HL-60/S4 (cell line): Measurements from ENCODE around the gene ZNF550.

Experiments
- in situ Hi-C: fragments of 300-500 bp; cut with MboI; formaldehyde crosslinking; loops from 2 replicates; pipeline ENCODE4 v1.14.3; 2022; ENCODE audit warnings: low sequenced_read_pairs

The ZNF550 gene

DNA sequence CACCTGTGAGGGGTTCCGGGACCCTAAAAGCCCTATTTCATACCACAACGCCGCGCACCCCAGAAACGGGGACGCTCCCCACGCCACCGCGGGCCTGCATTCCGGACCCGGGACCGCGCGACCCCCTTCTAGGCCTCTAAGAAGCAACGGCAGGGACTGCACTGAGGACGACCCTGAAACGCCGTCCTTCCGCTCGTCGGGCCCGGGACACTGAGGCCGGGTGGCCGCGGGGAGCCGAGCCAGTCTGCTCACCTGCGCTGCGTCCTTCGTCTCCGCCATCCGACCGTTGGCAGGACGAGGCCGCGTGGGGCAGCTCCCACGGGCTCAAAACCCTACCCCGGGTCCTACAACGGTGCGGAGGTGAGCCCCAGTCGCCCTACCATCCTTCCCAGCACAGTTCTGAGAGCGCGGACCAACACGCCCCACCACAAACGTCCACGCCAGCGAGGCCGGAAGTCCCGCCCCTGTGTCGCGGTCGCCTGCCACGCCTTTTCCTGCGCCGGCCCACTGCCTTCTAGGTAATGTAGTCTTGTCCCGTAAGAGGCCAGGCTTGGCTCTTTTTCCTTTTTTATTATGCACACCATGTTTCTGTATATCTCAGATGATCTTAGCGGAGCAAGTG lies at the start of gene ZNF550:
ZNF550 (minus strand) TSS at position 460 of the 622 bp plus-strand sequence; CDS start at position 279, 181 bp downstream.
- in situ Hi-C loops = no loop called here

DNA sequence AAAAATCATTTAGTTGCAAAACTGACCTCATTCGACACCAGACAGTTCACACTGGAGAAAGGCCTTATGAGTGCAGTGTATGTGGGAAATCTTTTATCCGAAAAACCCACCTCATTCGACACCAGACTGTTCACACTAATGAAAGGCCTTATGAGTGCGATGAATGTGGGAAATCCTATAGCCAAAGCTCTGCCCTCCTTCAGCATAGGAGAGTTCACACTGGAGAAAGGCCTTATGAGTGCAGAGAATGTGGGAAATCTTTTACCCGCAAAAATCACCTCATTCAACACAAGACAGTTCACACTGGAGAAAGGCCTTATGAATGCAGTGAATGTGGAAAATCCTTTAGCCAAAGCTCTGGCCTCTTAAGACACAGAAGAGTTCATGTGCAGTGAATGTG lies 47.3 kb upstream of the ZNF550 start:
- in situ Hi-C loops = no loop called here

DNA sequence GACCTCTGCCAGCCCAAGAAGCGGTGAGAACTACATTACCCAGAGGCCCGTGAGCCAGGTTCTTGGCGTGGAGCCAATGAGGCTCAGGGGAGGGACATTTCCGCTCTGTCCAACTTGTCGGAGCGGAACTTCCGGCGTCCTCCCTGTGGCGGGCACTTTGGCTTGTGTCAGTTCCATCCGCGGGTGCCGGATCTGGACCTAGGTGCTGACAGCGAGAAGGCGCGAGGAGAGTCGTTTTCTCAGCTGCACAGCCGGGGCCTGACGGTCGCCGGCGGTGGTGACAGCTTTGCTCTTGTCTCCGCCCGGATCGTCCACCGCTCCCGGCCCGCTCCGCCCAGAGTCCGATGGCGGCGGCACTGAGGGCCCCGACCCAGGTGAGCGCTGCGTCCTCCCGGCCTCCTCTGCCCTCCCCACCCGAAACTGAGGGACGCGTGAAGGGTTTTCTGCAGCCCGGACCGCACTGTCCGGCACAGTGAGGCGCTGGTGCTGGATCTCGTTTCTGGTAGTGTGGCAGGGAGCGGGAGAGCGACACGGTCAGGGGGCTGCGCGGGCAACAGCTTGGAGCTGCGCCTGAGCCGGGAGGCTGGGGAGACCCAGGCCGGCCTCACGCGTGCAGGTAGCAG lies 40.2 kb upstream of the ZNF550 start, which contains the start of gene ZNF530:
ZNF530 (plus strand) TSS at position 125 of the 623 bp plus-strand sequence. CDS start 4,461 bp downstream, outside the sequence.
- in situ Hi-C loops = no loop called here

DNA sequence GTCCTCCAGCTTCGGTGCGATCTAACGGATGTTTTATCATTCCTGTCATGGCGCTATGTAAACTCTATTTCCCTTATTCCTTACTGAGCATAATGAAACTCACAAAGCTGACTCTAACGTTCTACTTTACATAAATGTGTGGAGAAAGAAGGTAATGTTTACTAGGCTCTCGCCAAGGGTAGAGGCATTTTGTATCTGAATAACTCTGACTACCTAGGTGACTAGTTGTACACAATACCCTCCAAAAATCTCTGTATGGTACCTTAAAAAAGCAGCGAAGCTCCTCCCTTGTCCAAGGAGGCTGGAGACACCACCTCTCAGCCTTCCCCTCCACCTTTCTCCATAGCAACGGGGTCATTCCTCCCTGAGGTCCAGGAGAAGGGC lies 39.7 kb upstream of the ZNF550 start:
- in situ Hi-C loops = no loop called here

DNA sequence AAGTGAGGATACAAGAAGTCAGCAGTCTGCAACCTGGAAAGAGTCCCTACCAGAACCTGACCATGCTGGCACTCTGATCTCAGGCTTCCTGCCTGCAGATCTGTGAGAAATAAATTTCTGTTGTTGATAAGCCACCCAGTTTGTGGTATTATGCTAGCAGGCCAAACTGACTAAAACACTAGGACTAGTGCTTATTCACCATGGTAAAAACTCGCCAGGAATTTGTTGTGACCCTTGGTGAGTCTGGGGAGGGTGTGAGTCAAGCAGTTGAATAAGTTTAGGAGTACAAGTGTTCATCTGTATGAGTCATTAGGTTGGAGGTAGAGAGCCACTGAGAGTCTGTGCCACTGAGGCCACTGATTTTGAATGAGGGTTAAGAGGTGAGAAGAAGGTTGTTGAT lies 27.9 kb upstream of the ZNF550 start:
- in situ Hi-C loops = no loop called here

DNA sequence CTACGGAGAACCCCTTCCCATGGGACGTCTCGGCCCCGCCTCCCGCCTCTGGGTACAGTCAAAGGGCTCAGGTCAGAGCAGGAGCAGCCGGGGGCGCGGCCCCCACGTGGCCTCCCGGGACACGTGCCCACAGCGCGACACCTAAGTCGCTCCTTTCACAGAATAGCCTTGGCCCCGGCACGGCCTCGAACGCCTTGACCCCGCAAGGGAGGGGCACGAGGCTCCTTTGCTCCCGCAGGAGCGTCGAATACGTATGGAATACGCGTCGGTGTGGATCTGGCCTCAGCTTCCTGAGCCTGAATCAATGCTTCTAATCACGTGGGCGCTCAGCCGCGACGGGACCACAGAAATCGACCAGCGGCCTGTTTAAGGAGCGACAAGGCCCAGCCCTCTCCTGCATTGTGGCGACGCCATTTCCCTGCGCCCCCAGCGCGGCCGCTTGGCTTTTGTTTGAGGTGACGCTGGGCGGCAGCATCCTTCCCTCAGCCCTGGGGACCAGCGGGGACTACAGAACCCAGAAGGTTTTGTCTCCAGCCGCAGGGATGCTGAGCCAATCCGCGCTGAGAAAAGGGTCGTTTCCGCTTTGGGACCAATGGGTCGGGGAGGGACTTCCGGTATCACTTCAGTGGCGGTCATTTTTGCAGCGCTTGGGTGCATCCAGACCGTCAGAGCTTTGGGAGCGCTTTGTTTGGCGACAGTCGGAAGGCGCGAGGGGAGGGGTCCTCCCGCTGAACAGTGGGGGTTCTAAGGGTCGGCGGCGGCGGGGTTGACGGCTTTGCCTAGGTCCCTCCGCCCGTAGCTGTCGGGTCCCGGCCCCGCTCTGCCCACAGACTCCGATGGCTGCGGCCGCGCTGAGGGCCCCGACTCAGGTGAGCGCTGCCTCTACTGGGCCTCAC lies 24.1 kb upstream of the ZNF550 start, which contains the start of gene ZIK1:
ZIK1 (plus strand) TSS at position 625 of the 896 bp plus-strand sequence; CDS start at position 837, 212 bp downstream.
- in situ Hi-C loops = no loop called here

DNA sequence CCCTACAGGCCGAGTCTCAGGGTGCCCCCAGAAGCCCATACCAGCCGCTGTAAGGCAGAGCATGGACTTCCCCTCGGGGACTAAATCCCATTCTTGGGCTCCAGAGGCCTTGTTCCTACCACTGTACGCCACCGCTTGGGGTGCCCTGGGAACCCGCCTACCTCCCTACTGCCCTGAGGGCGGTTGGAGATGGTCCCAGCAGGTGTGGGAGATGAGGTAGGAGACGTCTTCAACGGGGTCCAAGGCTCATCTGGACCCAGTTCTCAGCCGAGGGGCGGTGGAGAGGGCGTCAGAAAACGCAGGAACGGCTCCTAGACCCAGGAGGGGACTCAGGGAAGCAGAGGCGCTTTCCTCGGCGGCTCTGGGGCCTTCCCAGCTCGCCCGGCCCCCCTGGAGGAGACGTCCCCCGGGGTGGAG lies 23.4 kb upstream of the ZNF550 start:
- in situ Hi-C loops = no loop called here

DNA sequence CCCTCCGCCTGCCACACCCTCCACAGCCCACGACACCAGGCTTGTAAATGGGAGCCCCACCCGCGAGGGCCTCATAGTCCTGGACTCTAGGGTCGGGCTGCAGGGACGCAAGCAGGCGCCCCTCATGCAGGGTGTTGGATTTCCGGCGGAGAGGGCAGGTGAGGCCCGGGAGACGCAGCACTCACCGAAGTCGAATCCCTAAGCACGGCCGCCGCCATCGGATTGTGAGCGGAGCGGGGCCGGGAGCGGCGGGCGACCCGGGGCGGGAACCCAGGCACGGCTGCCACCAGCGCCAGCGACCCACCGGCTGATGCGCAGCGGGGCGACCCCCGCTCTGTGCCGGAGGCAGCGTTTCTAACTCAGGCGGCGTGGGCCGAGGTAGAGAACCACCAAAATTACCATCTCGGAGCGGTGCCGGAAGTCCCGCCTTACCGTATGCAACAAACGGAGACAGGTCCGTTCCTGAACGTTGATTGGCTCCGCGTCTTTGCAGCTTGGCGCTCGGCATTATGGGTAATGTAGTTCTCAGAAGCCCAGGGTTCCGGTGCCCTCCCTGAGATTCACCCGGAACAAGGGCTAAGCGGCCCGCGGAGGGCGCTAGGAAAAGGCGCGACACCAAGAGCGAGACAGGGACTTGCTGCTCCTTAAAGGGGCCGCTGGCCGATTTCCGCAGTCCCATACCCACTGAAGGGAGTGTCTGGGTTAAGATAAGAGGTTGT lies 19.0 kb upstream of the ZNF550 start, which contains the start of gene ZNF416:
ZNF416 (minus strand) TSS at position 425 of the 719 bp plus-strand sequence; CDS start at position 218, 207 bp downstream.
- in situ Hi-C loops = no loop called here

DNA sequence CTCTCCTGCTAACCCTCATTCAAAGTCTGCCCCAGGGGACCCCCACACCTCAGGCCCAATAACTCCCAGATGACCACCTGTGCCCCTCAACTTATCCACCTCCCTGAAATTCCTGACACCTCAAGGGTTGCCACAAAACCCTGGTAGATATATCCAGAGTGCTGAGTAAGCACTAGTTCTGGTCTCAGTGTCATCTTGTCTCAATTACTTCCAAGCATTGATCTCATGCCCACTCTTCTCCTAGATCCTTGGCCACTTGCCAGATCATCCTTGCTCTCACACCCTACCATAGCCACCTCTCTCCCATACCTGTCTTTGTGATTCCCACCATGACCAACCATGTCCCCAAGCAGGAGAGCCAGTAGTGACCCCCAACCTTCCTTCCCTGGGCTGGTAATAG lies 17.0 kb upstream of the ZNF550 start:
- in situ Hi-C loops = no loop called here

DNA sequence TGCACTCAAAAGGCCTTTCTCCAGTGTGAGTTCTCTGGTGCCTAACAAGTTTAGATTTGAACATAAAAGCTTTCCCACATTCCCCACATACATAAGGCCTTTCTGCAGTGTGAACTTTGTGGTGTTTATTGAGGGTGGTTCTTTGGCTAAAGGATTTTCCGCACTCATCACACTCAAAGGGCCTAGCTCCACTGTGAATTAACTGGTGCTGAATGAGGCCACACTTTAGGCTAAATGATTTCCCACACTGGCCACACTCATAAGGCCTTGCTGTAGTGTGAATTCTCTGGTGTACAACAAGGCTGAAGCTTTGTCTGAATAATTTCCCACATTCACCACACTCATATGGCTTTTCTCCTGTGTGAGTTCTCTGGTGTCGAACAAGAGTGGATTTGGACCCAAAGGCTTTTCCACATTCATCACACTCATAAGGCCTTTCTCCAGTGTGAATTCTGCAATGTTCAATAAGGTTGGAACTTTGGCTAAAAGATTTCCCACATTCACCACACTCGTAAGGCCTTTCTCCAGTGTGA lies 12.8 kb upstream of the ZNF550 start:
- in situ Hi-C loops = no loop called here

DNA sequence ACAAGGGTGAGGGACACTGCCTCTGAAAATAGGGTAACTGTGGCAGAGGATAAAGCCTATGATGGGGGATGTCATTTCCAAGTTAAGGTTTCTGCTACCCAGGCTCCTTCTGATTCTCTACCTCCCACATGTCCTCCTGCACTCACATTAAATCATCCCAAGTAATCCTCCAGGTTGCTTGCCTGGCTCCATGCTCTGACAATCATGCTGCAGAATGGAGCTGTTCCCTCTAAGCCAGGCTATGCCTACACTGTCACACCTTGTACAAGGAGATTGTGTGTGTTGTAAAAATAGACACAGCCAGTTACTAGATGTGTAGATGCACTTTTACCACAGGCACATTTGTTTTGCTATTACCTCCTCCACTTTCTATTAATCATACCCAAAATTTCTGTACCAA lies 11.0 kb upstream of the ZNF550 start:
- in situ Hi-C loops = no loop called here

DNA sequence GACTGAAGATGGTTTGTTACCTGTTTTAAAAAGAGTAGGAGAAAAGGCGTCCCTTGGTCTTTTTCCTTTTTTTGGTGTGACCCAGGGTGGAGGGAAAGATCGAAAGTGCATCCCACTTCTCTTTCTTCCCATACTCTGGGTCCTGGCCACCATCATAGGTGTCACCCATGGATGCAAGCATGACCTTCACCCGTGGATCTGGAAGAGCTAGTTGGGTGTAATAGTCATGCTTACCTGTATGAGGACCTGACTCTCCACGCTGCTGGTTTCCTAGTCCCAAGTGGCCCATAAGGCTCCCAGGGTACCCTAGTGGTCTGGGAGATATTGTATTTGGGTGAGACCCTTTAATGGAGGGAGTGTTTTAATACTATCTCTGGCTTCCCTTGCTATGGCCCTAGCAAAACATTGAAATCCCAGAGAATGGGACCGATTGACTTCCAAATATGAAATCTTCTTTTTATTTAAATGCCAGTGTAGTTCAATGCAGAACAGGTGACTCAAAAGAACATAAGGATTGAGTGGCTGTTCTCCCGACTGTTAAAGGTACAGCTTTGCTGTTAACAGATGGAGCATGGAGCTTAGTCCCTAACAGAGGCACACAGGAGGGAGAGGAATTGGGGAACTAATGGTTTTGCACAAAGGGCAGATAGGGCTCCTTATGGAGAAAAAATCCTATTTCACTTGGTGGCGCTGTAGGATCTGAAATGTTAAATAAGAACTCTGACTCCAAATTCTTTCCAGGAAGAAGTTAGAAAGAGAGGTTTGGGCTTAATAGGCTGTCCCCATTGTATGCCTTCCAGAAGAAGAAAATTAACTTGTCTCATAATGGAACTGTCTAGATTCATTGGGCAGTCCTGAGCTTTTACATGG lies 7.0 kb upstream of the ZNF550 start:
- in situ Hi-C loops = no loop called here

DNA sequence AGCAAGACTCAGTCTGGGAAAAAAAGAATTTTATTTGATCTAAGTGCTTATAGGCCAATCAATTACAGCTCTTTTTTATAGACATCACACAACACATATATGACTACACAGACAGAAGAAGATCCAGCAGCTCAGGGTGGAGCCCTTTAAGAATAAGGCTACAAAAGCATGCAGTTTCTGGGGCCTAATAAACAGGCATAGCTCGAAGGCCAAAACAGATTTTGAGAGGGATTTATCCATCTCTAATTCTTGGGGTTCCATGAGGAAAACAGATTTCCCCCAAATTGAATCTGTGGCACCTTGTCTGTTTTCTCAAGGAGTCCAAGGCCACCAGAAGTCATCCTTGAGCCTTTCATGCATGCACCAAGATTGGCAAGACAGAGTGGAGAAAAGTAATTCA lies 3.9 kb upstream of the ZNF550 start:
- in situ Hi-C loops = no loop called here

DNA sequence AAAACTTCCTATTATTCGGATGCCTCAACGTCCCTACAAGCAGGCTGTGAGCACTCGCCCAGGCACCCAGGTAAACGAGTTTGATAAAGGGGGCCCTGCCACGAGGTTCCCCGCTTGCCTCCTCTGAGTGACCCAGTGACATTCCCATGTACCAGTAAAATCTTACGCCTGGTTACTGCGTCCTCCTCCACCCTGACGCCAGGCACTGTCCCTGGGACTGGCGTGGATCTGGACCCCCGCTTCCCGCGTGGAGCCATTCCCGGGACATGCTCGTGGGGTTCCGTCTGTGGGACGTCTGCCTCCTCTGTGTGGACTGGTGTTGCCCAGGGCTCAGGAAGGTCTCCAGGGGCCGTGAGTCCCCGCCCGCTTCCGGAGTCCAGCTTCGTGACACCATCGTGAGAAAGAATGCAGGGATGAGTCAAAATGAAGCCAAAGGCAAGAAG lies 407 bp upstream of the ZNF550 start:
- in situ Hi-C loops = no loop called here

DNA sequence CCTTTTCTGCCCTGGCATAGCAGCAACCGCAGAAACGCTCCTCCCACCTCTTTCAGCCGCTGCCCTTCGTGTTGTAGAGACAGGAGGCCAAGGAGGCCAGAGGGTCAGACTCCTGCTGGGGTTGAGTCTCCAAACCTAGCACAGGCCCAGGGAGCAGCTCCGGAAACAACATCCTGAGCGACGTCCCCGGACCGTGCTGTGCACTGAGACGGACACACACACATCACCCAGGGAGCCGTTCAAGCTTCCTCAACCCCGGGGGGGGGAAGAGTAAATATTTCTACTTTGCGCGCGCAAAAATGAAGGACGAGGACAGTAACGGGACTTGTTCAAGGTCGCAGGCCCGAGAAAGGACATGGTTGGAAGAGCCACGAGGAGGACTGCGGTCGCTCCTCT lies 657 bp downstream of the ZNF550 start:
- in situ Hi-C loops = no loop called here

DNA sequence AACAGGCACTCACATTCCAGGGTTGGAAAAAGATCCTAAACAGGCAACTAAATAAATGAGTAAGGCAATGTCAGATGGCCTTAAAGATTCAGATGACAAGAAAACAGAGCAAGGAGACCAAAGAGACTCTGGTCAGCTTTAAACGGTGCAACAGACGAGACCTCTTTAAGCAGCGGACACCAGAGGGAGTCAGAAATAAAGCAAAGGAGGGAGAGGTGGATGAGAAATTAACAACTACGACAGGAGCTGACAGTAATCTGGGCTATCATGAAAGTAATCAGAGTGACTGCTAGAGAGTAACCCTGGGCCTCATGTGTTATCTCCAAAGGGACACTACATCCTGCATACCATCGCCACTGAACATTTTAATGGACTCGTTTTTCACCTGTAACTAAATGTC lies 1.1 kb downstream of the ZNF550 start:
- in situ Hi-C loops = no loop called here

DNA sequence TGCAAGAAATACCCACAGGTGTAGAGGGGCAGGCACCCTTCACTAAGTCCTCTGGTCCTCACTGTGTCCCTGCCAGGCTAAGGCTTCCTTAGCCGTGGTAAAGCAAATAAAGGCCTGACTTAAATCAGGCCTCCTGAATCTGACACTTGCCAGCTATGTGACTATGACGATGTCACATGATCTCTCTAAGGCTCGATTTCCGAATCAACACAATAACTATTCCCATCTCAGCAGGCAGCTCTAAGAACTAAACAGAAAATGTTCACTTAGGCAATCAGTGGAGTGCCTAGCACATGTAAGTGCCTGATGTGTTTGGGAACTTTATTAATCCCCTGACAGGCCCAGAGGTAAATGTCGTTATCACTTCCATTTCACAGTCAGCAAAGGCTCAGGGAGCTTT lies 2.0 kb downstream of the ZNF550 start:
- in situ Hi-C loops = no loop called here

DNA sequence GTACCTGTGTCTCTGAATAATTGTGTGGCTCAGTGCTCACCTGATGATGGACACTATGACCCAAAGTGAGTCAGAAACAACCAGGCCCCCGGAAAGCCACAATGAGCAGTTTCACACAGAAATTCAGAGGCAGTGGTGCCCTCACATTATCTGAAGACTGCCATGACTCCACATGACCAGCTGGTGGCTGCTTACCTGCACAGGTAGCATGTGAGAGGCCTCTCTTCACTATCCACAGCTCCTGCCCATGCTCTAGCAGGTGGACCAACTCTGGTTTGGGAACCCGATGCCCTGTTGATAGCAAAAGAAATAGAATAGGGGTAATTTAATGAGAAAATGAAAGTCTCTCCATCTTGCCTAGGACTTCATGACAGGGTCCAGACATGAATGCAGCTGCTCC lies 7.2 kb downstream of the ZNF550 start:
- in situ Hi-C loops = no loop called here

DNA sequence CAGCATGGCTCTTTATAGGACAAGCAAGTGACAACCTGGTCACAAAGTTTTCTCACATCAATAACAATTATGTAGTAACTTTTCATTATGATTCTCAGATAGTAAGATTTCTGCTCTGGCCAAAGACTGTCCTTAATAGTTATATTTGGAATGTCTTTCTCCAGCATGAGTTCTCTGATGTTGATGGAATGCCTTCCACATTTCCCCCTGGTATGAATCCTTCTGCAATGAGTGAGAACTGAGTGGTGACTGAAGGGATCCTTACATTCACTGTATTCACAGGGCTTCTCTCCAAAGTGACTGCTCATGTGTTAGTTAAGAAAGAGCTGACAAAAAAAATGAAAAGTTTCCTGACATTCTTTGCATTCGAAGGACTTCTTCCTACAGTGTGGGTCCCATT lies 13.2 kb downstream of the ZNF550 start:
- in situ Hi-C loops = no loop called here
